GM13976 (cell line): ENCODE data around the gene ETV1.

Source experiments
- DNase-seq: peaks from one replicate; pipeline ENCODE4 v3.0.0; 2012; ENCODE audit warnings: low spot score
- in situ Hi-C: fragments of 300-500 bp; cut with MboI; formaldehyde crosslinking; loops from one replicate; pipeline ENCODE4 v1.12.0; 2022; ENCODE audit warnings: low sequenced_read_pairs, mixed read lengths, inconsistent platforms; ENCODE audit not compliant: unreplicated experiment
- TF ChIP-seq, protein P1 (sequence below): IDR thresholded peaks from 2 replicates; pipeline ENCODE4 v1.5.1; 2012; ENCODE audit warnings: borderline replicate concordance, mild to moderate bottlenecking; ENCODE audit not compliant: insufficient read depth; ENCODE audit errors: extremely low read depth, missing control alignments, control extremely low read depth

Gene ETV1

DNA sequence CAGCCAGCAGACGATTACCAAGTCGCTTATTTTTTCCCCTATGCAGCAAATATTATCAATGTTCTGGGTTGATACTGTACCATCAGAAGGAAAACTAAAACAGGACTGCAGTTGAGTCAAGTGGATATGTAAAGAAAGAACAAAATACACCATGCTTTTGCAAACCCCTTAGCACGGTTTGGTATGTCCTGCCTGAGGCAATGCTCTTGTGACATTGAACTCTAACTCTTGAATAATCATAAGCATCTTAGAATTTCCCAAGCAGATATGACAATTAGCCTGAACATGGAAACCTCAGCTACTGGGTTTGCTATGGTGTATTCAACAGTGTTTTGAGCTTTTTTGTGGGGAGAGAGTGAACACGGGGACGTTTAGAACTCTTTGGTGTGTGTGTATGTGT is 107.4 kb downstream of the ETV1 start:
- in situ Hi-C loops: no loop called here
- no peak for DNase-seq
- TF ChIP-seq, protein P1, sequence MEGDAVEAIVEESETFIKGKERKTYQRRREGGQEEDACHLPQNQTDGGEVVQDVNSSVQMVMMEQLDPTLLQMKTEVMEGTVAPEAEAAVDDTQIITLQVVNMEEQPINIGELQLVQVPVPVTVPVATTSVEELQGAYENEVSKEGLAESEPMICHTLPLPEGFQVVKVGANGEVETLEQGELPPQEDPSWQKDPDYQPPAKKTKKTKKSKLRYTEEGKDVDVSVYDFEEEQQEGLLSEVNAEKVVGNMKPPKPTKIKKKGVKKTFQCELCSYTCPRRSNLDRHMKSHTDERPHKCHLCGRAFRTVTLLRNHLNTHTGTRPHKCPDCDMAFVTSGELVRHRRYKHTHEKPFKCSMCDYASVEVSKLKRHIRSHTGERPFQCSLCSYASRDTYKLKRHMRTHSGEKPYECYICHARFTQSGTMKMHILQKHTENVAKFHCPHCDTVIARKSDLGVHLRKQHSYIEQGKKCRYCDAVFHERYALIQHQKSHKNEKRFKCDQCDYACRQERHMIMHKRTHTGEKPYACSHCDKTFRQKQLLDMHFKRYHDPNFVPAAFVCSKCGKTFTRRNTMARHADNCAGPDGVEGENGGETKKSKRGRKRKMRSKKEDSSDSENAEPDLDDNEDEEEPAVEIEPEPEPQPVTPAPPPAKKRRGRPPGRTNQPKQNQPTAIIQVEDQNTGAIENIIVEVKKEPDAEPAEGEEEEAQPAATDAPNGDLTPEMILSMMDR: no peak

DNA sequence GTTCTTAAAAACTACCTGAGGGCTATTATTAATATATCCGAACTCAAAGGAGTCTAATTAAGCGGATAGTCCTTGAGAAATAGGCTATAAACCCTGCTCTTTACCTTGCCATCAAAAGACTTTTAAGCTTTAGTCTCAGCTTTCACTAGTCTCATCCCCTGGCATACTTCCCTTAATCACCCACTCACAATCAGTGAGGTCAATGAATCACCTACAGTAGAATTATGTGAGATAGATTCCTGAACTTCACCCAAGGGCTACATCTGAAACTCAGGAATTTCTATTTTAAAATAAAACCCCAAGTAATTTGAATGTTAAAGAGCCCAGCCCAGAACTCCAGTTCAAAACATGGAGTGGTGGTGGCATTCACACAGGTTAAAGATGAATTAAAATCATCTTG is 108.7 kb downstream of the ETV1 start:
- in situ Hi-C loops: no loop called here
- DNase-seq: no peak
- TF ChIP-seq, protein P1: no peak

DNA sequence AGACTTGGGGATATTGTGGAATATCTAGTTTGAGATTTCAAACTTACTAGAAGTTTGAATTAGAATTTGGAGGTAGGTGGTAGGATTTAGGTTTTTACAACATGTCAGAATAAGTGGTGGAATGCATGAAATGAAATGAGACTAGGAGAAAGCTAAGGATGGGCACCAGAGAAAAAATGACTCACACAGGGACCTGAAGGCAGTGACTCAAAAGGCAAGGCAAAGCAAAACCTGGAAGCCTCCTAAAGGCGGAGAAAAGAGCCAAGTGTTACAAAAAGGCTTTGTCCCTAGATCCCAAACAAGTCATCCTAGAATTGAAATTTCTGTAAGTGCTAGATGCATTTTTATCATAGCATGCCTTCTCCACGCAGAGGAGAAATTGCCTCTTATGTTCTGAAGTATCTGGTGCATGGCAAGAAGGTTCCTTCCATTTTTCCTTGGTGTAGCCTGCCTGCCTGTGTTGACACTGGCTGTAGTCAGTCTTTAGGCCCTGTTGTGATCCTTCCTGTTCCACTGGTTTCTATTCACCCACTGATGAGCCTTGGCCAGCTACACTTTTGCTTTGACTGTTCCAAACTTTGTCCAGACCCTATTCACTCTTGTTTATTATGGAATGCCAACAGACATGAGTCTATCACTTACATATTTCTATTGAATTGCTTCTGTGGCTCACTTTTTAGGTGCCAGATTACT is 109.3 kb downstream of the ETV1 start:
- DNase-seq: no peak
- TF ChIP-seq, protein P1: no peak
- in situ Hi-C loops: no loop called here

DNA sequence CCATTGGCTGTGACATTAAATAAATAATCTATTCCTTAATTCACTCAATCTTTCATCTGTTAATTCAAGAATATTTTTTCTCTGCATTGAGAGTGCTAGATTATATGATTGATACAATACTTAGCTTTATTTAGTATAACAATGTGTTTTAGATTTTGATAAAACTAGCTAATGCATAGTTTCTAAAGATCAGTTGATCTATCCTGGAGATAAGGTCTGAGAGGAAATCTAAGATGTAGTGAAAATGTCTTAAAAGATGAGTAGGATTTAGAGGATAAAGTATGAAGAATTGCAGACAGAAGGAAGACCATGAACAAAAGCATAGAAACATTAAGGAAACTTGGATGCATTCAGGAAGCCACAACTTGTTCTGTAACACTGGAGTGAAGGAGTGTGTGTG is 110.3 kb downstream of the ETV1 start:
- in situ Hi-C loops: no loop called here
- no peak for DNase-seq
- TF ChIP-seq, protein P1: no peak

DNA sequence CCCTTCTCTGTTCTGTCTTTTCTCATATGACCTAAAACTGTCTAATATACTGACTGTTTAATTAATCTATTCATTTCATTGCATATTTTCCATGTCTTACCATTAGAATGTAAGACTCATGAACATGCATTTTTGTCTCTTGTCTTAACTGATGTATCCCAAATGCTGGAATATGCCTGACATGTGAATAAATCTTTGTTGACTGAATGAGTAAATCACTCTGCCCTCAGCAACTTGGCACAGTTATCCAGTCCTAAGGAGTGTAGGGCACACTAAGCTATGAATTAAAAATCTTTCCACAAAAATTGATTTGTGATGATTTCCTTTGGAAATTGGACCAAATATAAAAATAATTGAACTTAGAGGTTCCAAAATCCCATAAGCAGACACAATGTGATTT is 111.3 kb downstream of the ETV1 start:
- no peak for DNase-seq
- in situ Hi-C loops: no loop called here
- TF ChIP-seq, protein P1: no peak

DNA sequence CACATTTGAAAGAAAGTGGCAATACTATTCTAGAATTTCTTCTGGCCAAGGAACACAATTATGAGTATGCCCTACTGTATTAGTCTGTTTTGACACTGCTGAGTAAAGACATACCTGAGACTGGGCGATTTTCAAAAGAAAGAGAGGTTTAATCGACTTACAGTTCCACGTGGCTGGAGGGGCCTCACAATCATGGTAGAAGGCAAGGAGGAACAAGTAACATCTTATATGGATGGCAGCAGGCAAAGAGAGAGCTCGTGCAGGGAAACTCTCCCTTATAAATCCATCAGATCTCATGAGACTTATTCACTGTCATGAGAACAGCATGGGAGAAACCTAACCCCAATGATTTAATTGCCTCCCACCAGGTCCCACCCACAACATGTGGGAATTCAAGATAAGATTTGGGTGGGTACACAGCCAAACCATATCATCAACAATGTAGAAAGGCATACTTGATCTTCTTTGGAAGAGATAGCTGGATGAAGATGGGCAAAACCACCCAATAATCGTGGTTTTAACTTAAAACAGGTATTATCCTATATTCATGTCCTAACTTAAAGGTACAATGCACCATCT is 113.9 kb downstream of the ETV1 start:
- TF ChIP-seq, protein P1: no peak
- DNase-seq: no peak
- in situ Hi-C loops: no loop called here

DNA sequence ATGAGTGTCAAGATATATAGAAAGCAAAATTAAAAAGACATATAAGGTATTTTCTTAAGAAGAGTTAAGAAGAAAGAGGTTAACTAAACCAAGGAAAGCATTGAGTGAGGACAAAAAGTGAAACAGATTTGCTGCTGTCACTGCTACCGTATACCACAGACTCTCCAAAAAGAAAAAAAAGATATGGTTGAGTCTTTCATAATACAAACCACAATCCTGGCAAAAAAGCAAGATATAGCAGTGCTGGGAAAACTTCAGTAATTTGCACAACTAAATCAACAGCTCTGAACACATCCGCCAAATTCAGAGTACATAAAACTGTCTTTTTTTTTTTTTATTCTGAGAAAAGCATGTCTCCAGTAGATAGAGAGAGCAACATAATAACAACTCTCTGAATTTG is 114.7 kb downstream of the ETV1 start:
- TF ChIP-seq, protein P1: no peak
- DNase-seq: no peak
- in situ Hi-C loops: no loop called here
